HG03521 (cell line): ENCODE data around the gene PROX2.

Experiments
- ATAC-seq: cut with Tn5 transposase; IDR thresholded peaks from one replicate; pipeline ENCODE4 v1.9.1; 2021; ENCODE audit warnings: mild to moderate bottlenecking, moderate library complexity; ENCODE audit not compliant: unreplicated experiment

Gene PROX2

GRCh38 chr14:74910556-74910955 lies 34.6 kb upstream of the PROX2 start:
- no peak for ATAC-seq

GRCh38 chr14:74909911-74910310 lies 34.0 kb upstream of the PROX2 start:
- ATAC-seq, result no peak

- no peak for ATAC-seq
Measured at GRCh38 chr14:74909501-74909900, 33.6 kb upstream of the PROX2 start.

- ATAC-seq, result no peak
Measured at GRCh38 chr14:74908861-74909341, 33.0 kb upstream of the PROX2 start.

- ATAC-seq, result no peak
Measured at GRCh38 chr14:74907744-74908143, 31.8 kb upstream of the PROX2 start.

- ATAC-seq, result no peak
Measured at GRCh38 chr14:74906925-74907521, 31.1 kb upstream of the PROX2 start.

DNA sequence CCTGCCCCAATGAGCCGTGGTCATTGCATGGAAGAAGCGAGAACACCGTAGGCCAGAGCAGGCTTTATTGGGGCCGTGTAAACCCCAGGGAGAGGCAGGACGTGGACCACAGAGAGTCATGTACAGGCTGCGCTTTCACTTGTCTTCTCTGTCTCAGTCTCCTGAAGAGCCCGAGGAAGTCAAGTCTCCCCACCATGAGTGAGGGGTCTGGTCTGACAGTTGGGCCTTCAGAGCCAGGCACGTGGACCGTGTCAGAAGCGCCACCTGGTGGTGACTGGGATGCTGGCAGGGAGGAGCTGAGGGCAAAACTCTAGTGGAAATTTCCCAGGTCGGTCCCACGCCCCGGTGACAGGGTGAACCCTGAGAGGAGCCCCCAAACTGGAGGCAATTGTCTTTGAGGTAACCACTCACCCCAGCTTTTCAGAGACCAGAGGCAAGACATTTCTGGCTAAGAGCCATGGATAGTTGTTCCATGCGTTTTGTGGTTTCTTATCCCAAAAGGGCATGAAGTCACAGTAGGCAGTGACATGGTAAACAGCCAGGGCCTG lies 29.7 kb upstream of the PROX2 start:
- no peak for ATAC-seq

- ATAC-seq, result no peak
Measured at GRCh38 chr14:74904635-74905503, 28.9 kb upstream of the PROX2 start.

DNA sequence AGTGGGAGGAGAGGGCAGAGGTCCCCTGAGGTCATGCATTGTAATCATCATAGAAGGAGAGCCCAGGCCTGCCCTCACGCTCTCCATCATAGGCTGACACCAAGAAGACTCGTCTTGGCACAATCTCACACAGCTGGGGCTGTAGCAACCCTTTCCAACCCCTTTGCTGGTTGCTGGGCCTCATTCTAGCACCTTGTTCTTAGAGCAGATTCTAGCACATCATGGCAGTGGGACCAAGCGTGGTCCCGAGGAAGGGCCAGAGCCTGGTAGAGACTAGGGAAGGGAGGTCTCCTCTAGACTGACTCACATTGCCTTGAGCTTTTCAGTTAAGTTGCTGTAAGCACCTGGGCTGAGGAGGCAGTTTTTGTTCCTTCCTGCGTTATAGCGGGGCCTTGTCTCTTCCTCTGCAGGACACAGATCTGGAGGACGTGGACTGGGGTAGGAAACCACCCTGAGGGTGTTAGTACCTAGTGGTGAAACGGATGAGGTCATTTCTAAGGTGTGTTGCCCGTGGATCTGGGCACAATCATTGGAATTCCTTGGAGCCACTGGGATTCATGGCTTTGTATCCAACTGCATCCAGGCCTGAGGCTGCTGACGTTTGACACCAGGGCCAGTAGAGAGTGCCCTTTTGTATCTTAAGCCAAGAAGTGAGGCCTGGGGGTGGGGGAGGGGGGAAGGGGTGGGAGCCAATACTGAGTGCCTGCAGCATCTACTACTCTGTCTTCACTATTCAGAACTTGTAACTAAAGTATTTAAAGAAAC lies 27.2 kb upstream of the PROX2 start:
- ATAC-seq, result no peak

DNA sequence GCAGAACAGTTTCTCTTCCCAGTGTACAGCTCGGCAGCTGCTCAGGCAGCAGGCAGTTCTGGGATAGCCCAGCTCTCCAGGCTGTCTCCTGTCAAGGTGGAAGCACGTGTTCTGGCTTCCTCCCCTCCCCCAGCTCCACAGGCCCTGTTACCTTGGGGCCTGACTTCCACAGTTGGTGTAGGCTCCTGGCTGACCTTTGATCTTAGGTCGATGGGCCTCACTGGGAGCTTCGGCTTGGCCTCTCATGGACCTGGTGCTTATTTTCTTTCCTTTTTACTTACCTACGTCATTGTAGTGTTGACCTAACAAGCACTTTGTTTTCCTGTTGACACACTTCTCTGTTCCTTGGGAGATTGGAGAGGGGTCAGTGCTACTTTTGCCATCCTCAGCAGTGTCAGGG lies 22.7 kb upstream of the PROX2 start:
- ATAC-seq, result no peak

- no peak for ATAC-seq
Measured at GRCh38 chr14:74898083-74898482, 22.1 kb upstream of the PROX2 start.

- no peak for ATAC-seq
Measured at GRCh38 chr14:74897642-74898041, 21.7 kb upstream of the PROX2 start.

- ATAC-seq, result no peak
Measured at GRCh38 chr14:74896400-74896799, 20.5 kb upstream of the PROX2 start.

DNA sequence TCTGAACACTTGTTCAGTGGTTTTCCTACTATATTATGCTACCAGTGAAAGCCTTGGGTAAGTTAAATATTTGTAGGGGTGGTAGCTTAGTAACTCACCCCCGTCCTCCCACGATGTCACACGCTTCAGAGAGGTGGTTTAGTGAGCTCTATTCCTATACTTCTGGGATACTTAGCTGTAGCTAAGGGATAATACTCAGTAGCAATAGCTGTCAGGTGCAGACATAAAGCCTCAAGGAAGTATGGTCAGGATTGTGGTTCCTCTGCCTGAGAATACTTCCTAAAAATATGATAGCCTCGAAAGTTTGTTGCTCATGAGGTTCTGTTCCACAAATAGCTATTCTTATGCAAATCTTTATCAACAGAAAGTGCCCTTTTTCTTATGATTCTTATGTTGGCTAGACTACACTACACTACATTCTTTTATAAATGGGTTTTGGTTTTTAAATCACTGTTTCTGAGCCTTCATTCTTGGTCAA lies 17.7 kb upstream of the PROX2 start:
- peak; percentile 57 for ATAC-seq

- no peak for ATAC-seq
Measured at GRCh38 chr14:74892745-74893144, 16.8 kb upstream of the PROX2 start.

DNA sequence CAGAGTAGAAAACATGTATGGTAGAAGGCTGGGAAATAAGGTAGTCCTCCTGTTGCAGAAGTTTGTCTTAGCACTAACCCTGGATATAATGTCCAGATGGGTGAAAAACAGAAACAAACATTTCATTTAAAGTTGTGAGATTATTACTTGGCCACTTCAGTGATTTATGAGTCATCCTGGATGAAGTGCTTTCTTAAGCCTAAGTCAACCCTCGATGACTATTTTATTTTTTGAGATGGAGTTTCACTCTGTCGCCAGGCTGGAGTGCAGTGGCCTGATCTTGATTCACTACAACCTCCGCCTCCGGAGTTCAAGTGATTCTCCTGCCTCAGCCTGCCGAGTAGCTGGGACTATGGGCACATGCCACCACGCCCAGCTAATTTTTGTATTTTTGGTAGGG lies 15.9 kb upstream of the PROX2 start:
- ATAC-seq, result no peak

DNA sequence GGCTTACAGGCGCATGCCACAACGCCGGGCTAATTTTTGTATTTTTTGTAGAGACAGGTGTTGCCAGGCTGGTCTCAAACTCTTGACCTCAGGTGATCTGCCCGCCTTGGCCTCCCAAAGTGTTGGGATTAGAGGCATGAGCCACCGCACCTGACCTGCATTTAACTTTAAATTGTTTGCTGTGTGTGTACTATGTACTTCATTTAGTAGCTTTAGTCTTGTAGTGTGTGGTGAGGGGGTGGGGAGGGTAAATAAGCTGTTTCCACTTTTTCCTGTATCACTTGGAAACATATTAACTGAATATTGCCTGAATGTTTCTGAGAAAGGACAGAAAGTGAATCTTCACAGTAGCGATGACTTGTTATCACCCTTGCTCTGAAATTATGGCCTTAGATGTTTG lies 14.3 kb upstream of the PROX2 start:
- ATAC-seq, result no peak

GRCh38 chr14:74888164-74889158 lies 12.5 kb upstream of the PROX2 start:
- no peak for ATAC-seq

DNA sequence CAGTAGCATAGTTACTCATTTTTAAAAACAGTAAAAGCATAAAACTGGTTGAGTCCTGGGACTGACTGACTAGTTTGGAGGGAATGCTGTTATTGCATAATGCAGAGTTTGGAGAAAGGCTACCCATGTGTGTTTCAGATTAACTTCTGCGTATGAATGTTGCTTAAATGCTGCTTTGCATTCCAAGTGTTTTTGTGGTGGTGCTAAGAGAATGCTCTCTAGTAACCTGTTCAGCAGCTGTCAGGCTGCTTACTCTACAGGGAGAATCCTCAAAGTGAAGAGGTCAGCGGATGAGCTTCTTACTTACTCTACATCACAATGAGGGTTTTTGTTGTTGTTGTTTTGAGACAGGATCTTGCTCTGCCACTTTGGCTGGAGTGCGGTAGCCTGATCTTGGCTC lies 10.1 kb upstream of the PROX2 start:
- ATAC-seq, result no peak
